Tibial nerve (tissue), 4 donors: ENCODE data around the gene JAM2. TPM values are rescaled to one million over a fixed set of nuclear protein-coding genes. Genes with fewer than 3 reads are reported as not detected.

ENCODE experiments used
- DNase-seq, 2 donors: peaks; one replicate each; pipeline ENCODE4 v3.0.0-alpha.2; 2019; ENCODE audit warnings: low spot score in 2 of 2
- H3K27ac ChIP-seq, 4 donors: fragments of 200-600 bp; sonication (generic) in 3 of 4; one replicate each; pipeline ENCODE4 v1.5.1; 2017 to 2019; ENCODE audit warnings: mild to moderate bottlenecking in 1 of 4
- H3K27me3 ChIP-seq, 2 donors: fragments of 200-600 bp; sonication (generic) in 1 of 2; one replicate each; pipeline versions ENCODE4 v1.5.1 to v1.6.0; 2017 to 2019
- H3K36me3 ChIP-seq, 3 donors: fragments of 200-600 bp; sonication (generic); one replicate each; pipeline ENCODE4 v1.5.1; 2018 to 2019
- H3K4me1 ChIP-seq, 4 donors: fragments of 200-600 bp; sonication (generic) in 3 of 4; one replicate each; pipeline ENCODE4 v1.5.1; 2017 to 2019
- H3K4me3 ChIP-seq, 4 donors: fragments of 200-600 bp; sonication (generic) in 3 of 4; one replicate each; pipeline ENCODE4 v1.5.1; 2017 to 2019; ENCODE audit warnings: mild to moderate bottlenecking in 1 of 4, moderate library complexity in 1 of 4
- H3K9me3 ChIP-seq, 4 donors: fragments of 200-600 bp; sonication (generic) in 3 of 4; one replicate each; pipeline ENCODE4 v1.5.1; 2017 to 2019
- CTCF ChIP-seq, 5 experiments: fragments of 200-600 bp in 3 of 5; fragments of 450-650 bp in 2 of 5; sonication (generic) in 3 of 5; IDR thresholded peaks; one replicate each; pipeline ENCODE4 v1.5.1; 2016 to 2019; ENCODE audit warnings: antibody characterized with exemption in 5 of 5, mild to moderate bottlenecking in 3 of 5, moderate library complexity in 2 of 5
- EP300 ChIP-seq, 2 donors: sonication (generic); formaldehyde crosslinking; IDR thresholded peaks; one replicate each; pipeline ENCODE4 v1.6.1; 2017; ENCODE audit warnings: antibody characterized with exemption in 2 of 2, mild to moderate bottlenecking in 1 of 2
- POLR2A ChIP-seq, 2 donors: fragments of 450-650 bp; IDR thresholded peaks; one replicate each; pipeline ENCODE4 v1.6.1; 2017; ENCODE audit warnings: antibody characterized with exemption in 2 of 2, mild to moderate bottlenecking in 2 of 2, moderate library complexity in 2 of 2
- WGBS, 2 donors: methylation state at CpG; one replicate each; pipeline ENCODE4 v1.1.5; 2018; 5-methylcytosine and 5-hydroxymethylcytosine counted together
- total RNA-seq, 4 donors: library from RNA; depleted of rRNA; stranded (reverse); fragments of >200 nt; gene quantifications; one replicate each; pipeline ENCODE4 v1.1.0, GENCODE V29; 2016

The JAM2 gene
- total RNA-seq, 4 donors from 2014 or later: 20.4 to 43.5 (median 35.2) TPM

GRCh38 chr21:25660233-25660632, 21.2 kb downstream of the JAM2 start:
- H3K36me3 ChIP-seq: no peaks in the 10 kb centered on the region
- H3K27me3 ChIP-seq: no peaks in the 10 kb centered on the region
- H3K27ac ChIP-seq: no peak overlapping the region
- H3K4me3 ChIP-seq: no peak overlapping the region
- no peaks in the 10 kb centered on the region for H3K9me3 ChIP-seq
- TF ChIP-seq POLR2A (IDR thresholded peaks at IDR 0.05): no peak
- no peak for TF ChIP-seq EP300 (IDR thresholded peaks at IDR 0.05)
- no peak for TF ChIP-seq CTCF (IDR thresholded peaks at IDR 0.05)
- no peak for DNase-seq
- 0 to 86% methylated on average over 1 of the region's 1 CpG for WGBS, 2 donors
- H3K4me1 ChIP-seq: peaks cover 0 to 12% (median 0%) of the 10 kb centered on the region in 4 donors

- Histone ChIP-seq H3K4me3 (no peak overlapping the region), H3K27me3 (no peaks in the 10 kb centered on the region), H3K9me3 (no peaks in the 10 kb centered on the region), H3K4me1 (peaks cover 0 to 16% (median 0%) of the 10 kb centered on the region in 4 donors), H3K36me3 (no peaks in the 10 kb centered on the region), H3K27ac (peak overlapping the region in 2 of 4 donors; percentile 40 to 60)
- DNase-seq: peak in 1 of 2 donors; percentile 66
- TF ChIP-seq EP300 (IDR thresholded peaks at IDR 0.05) (no peak), CTCF (IDR thresholded peaks at IDR 0.05) (no peak), POLR2A (IDR thresholded peaks at IDR 0.05) (no peak)
- 35 to 37% methylated on average over 4 of the region's 4 CpGs for WGBS, 2 donors
Observed at GRCh38 chr21:25664491-25664931, 25.5 kb downstream of the JAM2 start.

- H3K9me3 ChIP-seq: no peaks in the 10 kb centered on the region
- H3K4me1 ChIP-seq: peaks cover 0 to 25% (median 6%) of the 10 kb centered on the region in 4 donors
- TF ChIP-seq CTCF (IDR thresholded peaks at IDR 0.05) (no peak), EP300 (IDR thresholded peaks at IDR 0.05) (peak in 1 of 2 donors; percentile 73), POLR2A (IDR thresholded peaks at IDR 0.05) (no peak)
- no peak overlapping the region for H3K4me3 ChIP-seq
- DNase-seq: peak in 1 of 2 donors; percentile 14
- H3K27me3 ChIP-seq: no peaks in the 10 kb centered on the region
- H3K36me3 ChIP-seq: no peaks in the 10 kb centered on the region
- H3K27ac ChIP-seq: peak overlapping the region in 2 of 4 donors; percentile 60 to 72
Observed at GRCh38 chr21:25670726-25671125, 31.7 kb downstream of the JAM2 start.

GRCh38 chr21:25676451-25676850, 37.4 kb downstream of the JAM2 start:
- H3K27me3 ChIP-seq: no peaks in the 10 kb centered on the region
- no peak overlapping the region for H3K4me3 ChIP-seq
- no peaks in the 10 kb centered on the region for H3K9me3 ChIP-seq
- peaks cover 0 to 15% (median 0%) of the 10 kb centered on the region in 4 donors for H3K4me1 ChIP-seq
- peak overlapping the region in 2 of 4 donors; percentile 43 to 62 for H3K27ac ChIP-seq
- TF ChIP-seq POLR2A (IDR thresholded peaks at IDR 0.05) (no peak), CTCF (IDR thresholded peaks at IDR 0.05) (no peak), EP300 (IDR thresholded peaks at IDR 0.05) (no peak)
- no peak for DNase-seq
- no peaks in the 10 kb centered on the region for H3K36me3 ChIP-seq

- no peak for DNase-seq
- peaks cover 0 to 5% (median 0%) of the 10 kb centered on the region in 4 donors for H3K4me1 ChIP-seq
- H3K27ac ChIP-seq: no peak overlapping the region
- H3K9me3 ChIP-seq: no peaks in the 10 kb centered on the region
- no peak overlapping the region for H3K4me3 ChIP-seq
- H3K27me3 ChIP-seq: no peaks in the 10 kb centered on the region
- H3K36me3 ChIP-seq: peaks cover 0 to 4% (median 0%) of the 10 kb centered on the region in 3 donors
- 72 to 76% methylated on average over 9 of the region's 9 CpGs for WGBS, 2 donors
- TF ChIP-seq CTCF (IDR thresholded peaks at IDR 0.05) (no peak), POLR2A (IDR thresholded peaks at IDR 0.05) (no peak), EP300 (IDR thresholded peaks at IDR 0.05) (no peak)
Observed at GRCh38 chr21:25682382-25682781, 43.3 kb downstream of the JAM2 start.
